Suprapubic skin (tissue), 4 donors: ENCODE measurements around the gene CRYBG2. TPM values are rescaled to one million over a fixed set of nuclear protein-coding genes. Genes with fewer than 3 reads are reported as not detected.
"Not testable (repeated sequence)": the region's sequence is repeated elsewhere in the genome, so short reads cannot be mapped to it uniquely, and the experiment has no call there.

Experiments used
- DNase-seq, 2 donors: peaks; one replicate each; pipeline ENCODE4 v3.0.0-alpha.2; 2019; ENCODE audit warnings: low spot score in 2 of 2
- H3K27ac ChIP-seq: fragments of 200-600 bp; sonication (generic); one replicate; pipeline ENCODE4 v1.5.1; 2019
- H3K27me3 ChIP-seq: fragments of 200-600 bp; sonication (generic); one replicate; pipeline ENCODE4 v1.5.1; 2019
- H3K36me3 ChIP-seq: fragments of 200-600 bp; sonication (generic); one replicate; pipeline ENCODE4 v1.5.1; 2019
- H3K4me1 ChIP-seq: fragments of 200-600 bp; sonication (generic); one replicate; pipeline ENCODE4 v1.5.1; 2019
- H3K4me3 ChIP-seq: fragments of 200-600 bp; sonication (generic); one replicate; pipeline ENCODE4 v1.5.1; 2019; ENCODE audit warnings: mild to moderate bottlenecking
- H3K9me3 ChIP-seq: fragments of 200-600 bp; sonication (generic); one replicate; pipeline ENCODE4 v1.5.1; 2019
- EP300 ChIP-seq: sonication (generic); formaldehyde crosslinking; IDR thresholded peaks from one replicate; pipeline ENCODE4 v1.6.1; 2017; ENCODE audit warnings: antibody characterized with exemption
- POLR2A ChIP-seq, 2 donors: fragments of 450-650 bp; IDR thresholded peaks; one replicate each; pipeline ENCODE4 v1.6.1; 2017; ENCODE audit warnings: antibody characterized with exemption in 2 of 2, mild to moderate bottlenecking in 2 of 2, moderate library complexity in 2 of 2
- POLR2AphosphoS5 ChIP-seq, 3 donors: sonication (generic); formaldehyde crosslinking; IDR thresholded peaks; one replicate each; pipeline ENCODE4 v1.6.1; 2017; ENCODE audit warnings: antibody characterized with exemption in 3 of 3
- WGBS: methylation state at CpG from one replicate; pipeline ENCODE4 v1.1.5; 2018; 5-methylcytosine and 5-hydroxymethylcytosine counted together
- total RNA-seq, 4 donors: library from RNA; depleted of rRNA; stranded (reverse); fragments of >200 nt; gene quantifications; one replicate each; pipeline ENCODE4 v1.1.0, GENCODE V29; 2016
- TF ChIP-seq, protein P1 (sequence below), 2 donors: fragments of 200-600 bp in 1 of 2; fragments of 450-650 bp in 1 of 2; sonication (generic) in 1 of 2; IDR thresholded peaks; one replicate each; pipeline ENCODE4 v1.5.1; 2016 to 2019; ENCODE audit warnings: antibody characterized with exemption in 2 of 2, mild to moderate bottlenecking in 1 of 2, moderate library complexity in 1 of 2

Gene CRYBG2
- total RNA-seq, 4 donors from 2014 or later, result 47.8 to 96.9 (median 62.8) TPM

DNA sequence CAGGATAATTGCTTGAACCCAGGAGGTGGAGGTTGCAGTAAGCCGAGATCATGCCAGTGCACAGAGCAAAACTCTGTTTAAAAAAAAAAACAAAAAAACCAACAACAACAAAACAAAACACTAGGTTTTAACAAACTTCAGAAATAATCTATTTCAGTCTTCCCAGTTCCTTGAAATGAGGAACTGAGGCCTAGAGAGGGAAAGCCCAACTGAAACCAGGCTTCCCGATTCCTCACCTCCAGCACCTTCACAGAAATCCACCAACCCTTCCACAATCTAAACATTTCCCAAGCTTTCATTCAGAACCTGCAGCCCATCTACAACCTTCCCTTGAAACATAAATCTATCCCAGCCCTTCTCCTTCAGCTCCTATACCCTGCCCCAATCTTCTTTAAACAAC is 36.8 kb downstream of the CRYBG2 start:
- WGBS, result 94% methylated on average over 2 of the region's 2 CpGs
- Histone ChIP-seq H3K36me3 (no peaks in the 10 kb centered on the region), H3K9me3 (no peaks in the 10 kb centered on the region), H3K27ac (no peak overlapping the region), H3K4me3 (no peak overlapping the region), H3K4me1 (peaks cover 15% of the 10 kb centered on the region), H3K27me3 (no peaks in the 10 kb centered on the region)
- TF ChIP-seq POLR2A (IDR thresholded peaks at IDR 0.05) (no peak), EP300 (no peak), POLR2AphosphoS5 (IDR thresholded peaks at IDR 0.05) (no peak)
- TF ChIP-seq, protein P1, sequence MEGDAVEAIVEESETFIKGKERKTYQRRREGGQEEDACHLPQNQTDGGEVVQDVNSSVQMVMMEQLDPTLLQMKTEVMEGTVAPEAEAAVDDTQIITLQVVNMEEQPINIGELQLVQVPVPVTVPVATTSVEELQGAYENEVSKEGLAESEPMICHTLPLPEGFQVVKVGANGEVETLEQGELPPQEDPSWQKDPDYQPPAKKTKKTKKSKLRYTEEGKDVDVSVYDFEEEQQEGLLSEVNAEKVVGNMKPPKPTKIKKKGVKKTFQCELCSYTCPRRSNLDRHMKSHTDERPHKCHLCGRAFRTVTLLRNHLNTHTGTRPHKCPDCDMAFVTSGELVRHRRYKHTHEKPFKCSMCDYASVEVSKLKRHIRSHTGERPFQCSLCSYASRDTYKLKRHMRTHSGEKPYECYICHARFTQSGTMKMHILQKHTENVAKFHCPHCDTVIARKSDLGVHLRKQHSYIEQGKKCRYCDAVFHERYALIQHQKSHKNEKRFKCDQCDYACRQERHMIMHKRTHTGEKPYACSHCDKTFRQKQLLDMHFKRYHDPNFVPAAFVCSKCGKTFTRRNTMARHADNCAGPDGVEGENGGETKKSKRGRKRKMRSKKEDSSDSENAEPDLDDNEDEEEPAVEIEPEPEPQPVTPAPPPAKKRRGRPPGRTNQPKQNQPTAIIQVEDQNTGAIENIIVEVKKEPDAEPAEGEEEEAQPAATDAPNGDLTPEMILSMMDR (IDR thresholded peaks at IDR 0.05), result no peak
- DNase-seq, result no peak

DNA sequence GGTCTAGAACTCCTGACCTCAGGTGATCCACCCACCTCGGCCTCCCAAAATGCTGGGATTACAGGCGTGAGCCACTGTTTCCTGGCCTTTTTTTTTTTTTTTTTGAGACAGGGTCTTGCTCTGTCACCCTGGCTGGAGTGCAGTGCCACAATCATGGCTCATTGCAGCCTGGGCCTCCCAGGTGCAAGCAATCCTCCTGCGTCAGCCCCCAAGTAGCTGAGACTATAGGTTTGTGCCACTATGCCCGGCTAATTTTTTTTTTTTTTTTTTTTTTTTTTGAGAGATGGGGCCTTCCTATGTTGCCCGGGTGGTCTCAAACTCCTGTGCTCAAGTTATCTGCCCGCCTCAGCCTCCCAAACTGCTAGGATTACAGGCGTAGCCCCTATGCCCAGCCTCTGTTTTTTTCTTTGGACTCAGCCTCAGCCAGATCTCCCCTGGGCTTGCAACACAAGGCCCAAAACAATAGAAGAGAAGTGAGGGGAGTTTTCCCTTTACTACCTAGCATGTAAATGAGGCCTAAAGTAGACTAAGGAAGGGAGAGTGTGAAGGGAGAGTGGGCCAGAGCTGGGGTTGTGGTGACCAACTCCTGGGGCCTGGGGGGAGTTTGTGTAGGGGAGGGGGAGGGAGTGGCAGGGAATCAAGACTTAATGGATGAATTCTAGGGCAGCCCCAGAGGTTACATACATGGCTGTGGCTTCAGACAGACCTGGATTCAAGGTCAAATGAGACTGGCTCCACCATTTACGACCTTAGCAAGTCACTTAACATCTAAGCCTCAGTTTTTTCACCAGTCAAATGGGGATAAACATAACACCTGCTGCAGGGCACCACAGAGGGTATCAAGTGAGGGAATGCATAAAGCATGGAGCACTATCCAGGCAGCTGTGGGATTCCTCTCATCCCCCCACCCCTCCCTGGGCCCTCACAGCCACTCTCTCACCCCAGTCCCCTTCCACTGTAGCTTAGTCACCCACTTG is 37.8 kb downstream of the CRYBG2 start:
- TF ChIP-seq, protein P1 (IDR thresholded peaks at IDR 0.05), result no peak
- TF ChIP-seq EP300, result no peak
- no peak for TF ChIP-seq POLR2A (IDR thresholded peaks at IDR 0.05)
- TF ChIP-seq POLR2AphosphoS5 (IDR thresholded peaks at IDR 0.05), result no peak
- Histone ChIP-seq H3K27me3 (no peaks in the 10 kb centered on the region), H3K27ac (no peak overlapping the region), H3K4me1 (peaks cover 9% of the 10 kb centered on the region), H3K9me3 (no peaks in the 10 kb centered on the region), H3K4me3 (no peak overlapping the region), H3K36me3 (no peaks in the 10 kb centered on the region)
- DNase-seq, result no peak
- WGBS, result 94% methylated on average over 8 of the region's 8 CpGs

DNA sequence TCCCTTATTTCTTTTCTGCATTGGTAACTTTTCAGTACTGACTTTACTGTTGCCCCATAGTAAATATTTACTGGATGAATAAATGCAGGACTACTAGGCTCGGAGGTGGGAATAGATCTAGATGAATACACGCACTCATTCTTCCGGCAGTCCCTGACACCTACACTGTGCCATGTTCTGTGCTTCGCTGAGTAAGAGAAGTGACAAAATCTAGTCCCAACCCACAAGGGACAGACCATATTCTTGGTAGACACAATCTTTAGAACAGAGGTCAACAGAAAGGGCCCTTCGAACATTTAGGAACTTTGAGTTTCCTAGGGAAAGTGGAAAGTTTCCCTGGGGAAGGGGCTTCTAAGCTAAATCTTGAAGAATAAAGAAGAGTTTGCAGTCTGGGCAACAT is 39.4 kb downstream of the CRYBG2 start:
- Histone ChIP-seq H3K4me3 (no peak overlapping the region), H3K4me1 (peaks cover 3% of the 10 kb centered on the region), H3K27ac (no peak overlapping the region), H3K36me3 (no peaks in the 10 kb centered on the region), H3K27me3 (no peaks in the 10 kb centered on the region), H3K9me3 (no peaks in the 10 kb centered on the region)
- DNase-seq, result no peak
- 86% methylated on average over 5 of the region's 5 CpGs for WGBS
- TF ChIP-seq, protein P1 (IDR thresholded peaks at IDR 0.05), result no peak
- no peak for TF ChIP-seq POLR2A (IDR thresholded peaks at IDR 0.05)
- TF ChIP-seq POLR2AphosphoS5 (IDR thresholded peaks at IDR 0.05), result no peak
- no peak for TF ChIP-seq EP300

DNA sequence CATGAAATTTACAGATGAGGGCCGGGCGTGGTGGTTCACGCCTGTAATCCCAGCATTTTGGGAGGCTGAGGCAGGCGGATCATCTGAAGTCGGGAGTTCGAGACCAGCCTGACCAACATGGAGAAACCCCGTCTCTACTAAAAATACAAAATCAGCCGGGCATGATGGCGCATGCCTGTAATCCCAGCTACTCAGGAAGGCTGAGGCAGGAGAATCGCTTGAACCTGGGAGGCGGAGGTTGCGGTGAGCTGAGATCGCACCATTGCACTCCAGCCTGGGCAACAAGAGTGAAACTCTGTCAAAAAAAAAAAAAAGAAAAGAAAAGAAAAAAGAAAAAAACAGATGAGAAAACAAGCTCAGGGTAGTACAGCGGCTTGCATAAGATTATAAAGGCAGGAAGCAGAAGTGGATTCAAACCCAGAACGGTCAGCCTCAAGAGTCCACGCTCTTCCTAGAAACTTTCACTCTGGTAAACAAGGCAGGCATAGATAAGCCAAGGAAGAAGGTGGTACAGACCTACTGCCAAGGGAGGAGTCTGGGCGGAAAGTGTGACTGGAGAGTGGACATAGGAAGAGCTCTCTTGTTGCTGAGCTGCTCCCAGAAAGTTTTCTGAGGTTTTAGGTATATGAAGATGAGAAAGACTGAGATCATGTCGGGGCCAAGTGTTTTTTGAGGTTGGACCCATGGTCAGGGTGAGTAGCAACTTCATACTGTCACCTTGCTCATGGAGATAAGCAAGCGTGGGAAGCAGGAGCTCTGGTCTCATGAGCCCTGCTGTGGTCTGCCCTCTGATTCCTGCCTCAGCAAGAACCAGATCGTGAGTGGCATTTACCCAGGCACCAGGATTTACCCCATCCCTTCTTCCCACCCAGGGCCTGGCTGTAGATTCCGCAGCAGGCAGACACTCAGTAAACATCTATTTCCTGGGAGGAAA is 45.7 kb downstream of the CRYBG2 start:
- DNase-seq, H3K36me3 ChIP-seq, H3K27ac ChIP-seq, H3K9me3 ChIP-seq, H3K4me3 ChIP-seq, H3K27me3 ChIP-seq: not testable (repeated sequence)
- peaks cover 19% of the 10 kb centered on the region for H3K4me1 ChIP-seq
- 87% methylated on average over 21 of the region's 21 CpGs for WGBS

GRCh38 chr1:26307363-26307781 is 46.6 kb downstream of the CRYBG2 start:
- WGBS, result 41% methylated on average over 6 of the region's 6 CpGs
- Histone ChIP-seq H3K4me3 (no peak overlapping the region), H3K36me3 (no peaks in the 10 kb centered on the region), H3K27ac (no peak overlapping the region), H3K9me3 (no peaks in the 10 kb centered on the region), H3K27me3 (no peaks in the 10 kb centered on the region), H3K4me1 (peaks cover 19% of the 10 kb centered on the region)
- TF ChIP-seq POLR2AphosphoS5 (IDR thresholded peaks at IDR 0.05), result no peak
- no peak for DNase-seq
